ENCODE results near the gene CPNE8.

CPNE8 gene

DNA sequence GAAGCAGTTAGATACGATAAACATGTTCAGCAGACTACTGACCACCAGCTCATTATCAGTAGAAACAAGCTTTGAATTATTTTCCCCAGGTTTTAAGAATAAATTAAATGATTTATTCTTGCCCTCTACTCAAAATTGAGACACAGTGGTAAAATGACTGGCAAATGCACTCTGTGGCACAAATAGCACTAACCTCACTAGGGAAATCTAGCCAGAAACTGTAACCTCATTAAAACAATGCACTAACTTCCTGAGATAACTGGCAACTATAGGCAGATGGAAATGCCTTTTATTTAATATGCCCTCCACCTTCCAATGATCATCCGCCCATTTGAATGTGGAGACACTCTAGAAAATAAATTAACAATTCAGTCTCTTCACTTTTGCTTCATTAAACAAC lies 33.2 kb downstream of the CPNE8 start:
- TF ChIP-seq, protein P1, sequence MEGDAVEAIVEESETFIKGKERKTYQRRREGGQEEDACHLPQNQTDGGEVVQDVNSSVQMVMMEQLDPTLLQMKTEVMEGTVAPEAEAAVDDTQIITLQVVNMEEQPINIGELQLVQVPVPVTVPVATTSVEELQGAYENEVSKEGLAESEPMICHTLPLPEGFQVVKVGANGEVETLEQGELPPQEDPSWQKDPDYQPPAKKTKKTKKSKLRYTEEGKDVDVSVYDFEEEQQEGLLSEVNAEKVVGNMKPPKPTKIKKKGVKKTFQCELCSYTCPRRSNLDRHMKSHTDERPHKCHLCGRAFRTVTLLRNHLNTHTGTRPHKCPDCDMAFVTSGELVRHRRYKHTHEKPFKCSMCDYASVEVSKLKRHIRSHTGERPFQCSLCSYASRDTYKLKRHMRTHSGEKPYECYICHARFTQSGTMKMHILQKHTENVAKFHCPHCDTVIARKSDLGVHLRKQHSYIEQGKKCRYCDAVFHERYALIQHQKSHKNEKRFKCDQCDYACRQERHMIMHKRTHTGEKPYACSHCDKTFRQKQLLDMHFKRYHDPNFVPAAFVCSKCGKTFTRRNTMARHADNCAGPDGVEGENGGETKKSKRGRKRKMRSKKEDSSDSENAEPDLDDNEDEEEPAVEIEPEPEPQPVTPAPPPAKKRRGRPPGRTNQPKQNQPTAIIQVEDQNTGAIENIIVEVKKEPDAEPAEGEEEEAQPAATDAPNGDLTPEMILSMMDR (IDR thresholded peaks at IDR 0.05; ENCODE audit: low read depth, low read length) = no peak
- H3K4me3 ChIP-seq (ENCODE audit: low read depth, low read length) = no peak overlapping the region

DNA sequence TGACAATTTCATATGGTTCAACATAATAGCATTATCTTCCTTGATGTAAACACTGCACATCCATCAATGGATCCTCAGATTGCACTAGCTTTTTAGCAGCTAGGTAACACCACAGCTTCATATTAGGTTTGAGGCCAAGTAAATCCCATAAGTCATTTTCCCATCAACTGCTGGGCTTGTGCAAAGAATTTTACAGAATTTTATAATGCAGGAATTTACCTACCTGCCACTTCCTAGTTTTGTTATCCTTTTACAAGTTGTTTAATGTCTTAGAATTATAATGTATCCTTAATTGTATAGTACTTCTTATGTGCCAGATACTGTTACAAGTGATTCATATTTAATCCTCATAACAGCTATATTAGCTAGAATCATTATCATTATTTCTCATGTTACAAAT lies 36.4 kb downstream of the CPNE8 start:
- no peak overlapping the region for H3K4me3 ChIP-seq (ENCODE audit: low read depth, low read length)
- TF ChIP-seq, protein P1 (IDR thresholded peaks at IDR 0.05; ENCODE audit: low read depth, low read length) = no peak

DNA sequence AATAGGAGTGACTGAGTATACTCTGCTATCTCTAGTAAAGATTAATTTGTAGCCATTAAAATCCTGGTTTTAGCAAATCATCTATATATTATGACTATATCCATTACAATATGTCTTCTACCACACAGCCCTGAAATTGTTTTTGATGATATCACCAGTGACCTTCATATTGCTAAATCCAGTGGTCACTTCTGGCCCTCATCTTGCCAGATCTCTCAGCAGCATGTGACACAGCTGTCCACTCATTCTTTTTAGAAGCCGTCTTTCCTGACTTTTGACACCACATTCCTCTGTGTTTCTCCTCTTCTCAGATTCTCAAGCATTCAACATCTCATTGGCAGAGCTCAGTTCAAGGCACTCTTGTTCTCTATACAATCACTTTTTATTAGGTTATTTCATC lies 54.9 kb downstream of the CPNE8 start:
- no peak overlapping the region for H3K4me3 ChIP-seq (ENCODE audit: low read depth, low read length)
- TF ChIP-seq, protein P1 (IDR thresholded peaks at IDR 0.05; ENCODE audit: low read depth, low read length) = no peak

DNA sequence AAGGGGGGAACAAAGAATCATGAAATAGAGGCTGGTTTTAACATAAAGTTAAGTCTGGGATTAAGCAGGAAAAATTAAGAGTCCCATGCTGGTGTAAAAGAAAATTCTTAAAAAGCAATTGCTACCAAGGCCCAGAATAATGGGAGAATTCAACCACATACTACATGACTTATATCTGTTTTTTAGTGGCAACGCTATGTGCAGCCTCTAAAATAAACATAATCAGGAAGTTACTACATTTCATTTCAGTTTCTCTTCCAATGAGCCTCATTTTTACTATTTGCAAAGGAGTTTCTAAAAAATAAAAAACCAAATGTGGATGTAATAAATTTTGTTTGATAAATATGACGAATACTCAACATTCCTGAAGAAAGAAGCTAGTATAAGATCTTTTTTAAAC lies 58.1 kb downstream of the CPNE8 start:
- TF ChIP-seq, protein P1 (IDR thresholded peaks at IDR 0.05; ENCODE audit: low read depth, low read length) = no peak
- H3K4me3 ChIP-seq (ENCODE audit: low read depth, low read length) = no peak overlapping the region

DNA sequence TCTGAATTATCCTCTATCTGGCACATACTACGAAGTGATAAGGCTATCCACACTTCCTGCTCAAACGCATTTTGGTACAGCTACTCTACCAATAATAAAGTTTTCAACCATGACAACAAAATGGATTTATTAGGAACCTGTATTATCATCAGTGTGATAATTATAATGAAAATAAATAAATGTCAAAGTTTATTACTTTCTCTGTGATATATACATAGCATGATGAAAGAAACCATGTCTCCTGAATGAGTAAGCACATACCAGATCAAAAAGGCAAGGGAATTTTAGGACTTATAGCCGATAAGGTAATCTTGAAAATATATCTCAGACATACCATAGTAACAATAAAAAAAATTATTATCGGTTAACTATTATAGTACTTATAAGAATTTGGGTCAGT lies 61.1 kb downstream of the CPNE8 start:
- TF ChIP-seq, protein P1 (IDR thresholded peaks at IDR 0.05; ENCODE audit: low read depth, low read length) = no peak
- H3K4me3 ChIP-seq (ENCODE audit: low read depth, low read length) = no peak overlapping the region

DNA sequence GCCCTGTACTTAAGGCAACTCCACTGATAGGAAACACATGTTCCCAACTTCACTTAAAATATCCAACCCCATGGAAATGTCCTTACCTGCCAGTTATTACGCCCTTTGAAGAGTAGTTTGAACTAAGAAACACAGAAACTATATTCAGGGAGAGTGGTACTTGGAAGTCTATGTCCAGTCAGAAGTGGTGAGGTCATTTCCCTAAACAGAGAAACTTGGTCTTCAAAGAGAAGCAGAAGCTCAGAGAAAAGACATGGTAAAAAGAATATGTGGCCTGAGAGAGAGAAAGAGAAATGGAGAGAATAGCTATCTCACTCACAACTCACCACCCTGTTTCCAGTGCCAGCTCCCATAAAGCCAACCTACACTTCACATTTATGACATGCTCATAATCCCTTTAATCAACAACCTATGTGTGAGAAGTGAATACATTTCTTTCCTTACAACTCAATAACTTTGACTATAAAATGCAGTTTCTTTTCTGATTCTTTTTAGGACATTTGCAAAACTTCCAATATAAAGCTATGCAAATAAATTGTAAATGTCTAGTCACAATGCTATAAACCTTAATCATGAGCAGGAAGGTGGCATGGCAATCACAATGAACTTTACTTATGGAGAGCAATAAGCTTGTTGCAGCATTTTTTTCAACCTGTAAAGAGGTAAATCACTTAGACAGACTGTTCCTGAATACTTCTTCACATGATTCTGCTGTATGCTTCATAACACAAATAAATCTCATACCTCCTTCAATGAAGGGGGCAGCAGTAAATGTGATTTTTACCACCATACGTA lies 67.1 kb downstream of the CPNE8 start:
- TF ChIP-seq, protein P1 (IDR thresholded peaks at IDR 0.05; ENCODE audit: low read depth, low read length) = no peak
- no peak overlapping the region for H3K4me3 ChIP-seq (ENCODE audit: low read depth, low read length)

DNA sequence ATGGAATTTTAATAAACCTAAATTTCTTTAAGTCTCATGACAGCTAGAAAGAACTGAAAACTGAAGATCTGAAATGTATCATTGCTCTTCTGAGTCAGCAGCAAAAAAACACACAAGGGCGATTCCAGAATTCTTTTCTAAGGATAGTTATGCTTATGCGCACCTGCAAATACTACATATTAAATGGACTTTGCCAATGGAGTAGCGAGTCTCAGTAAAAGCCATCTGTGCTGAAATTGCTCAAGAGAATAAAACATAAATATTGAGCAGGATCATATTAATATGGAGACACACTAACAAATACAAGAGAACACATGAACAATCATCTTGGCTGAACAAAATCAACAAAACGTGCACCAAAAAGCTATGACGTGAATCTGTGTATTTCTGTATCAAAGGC lies 73.7 kb downstream of the CPNE8 start:
- no peak overlapping the region for H3K4me3 ChIP-seq (ENCODE audit: low read depth, low read length)
- TF ChIP-seq, protein P1 (IDR thresholded peaks at IDR 0.05; ENCODE audit: low read depth, low read length) = no peak
